H9 (cell line): ENCODE data around the gene AKR1B15. TPM values are rescaled to one million over a fixed set of nuclear protein-coding genes. Genes with fewer than 3 reads are reported as not detected.

Experiments used
- DNase-seq: peaks from one replicate; pipeline ENCODE4 v3.0.0-alpha.2; 2017
- H2AFZ ChIP-seq: one replicate; pipeline ENCODE4 v1.6.1; 2013; ENCODE audit warnings: mild to moderate bottlenecking, low read length, control low read depth, moderate library complexity
- H2AK5ac ChIP-seq: 2 replicates; pipeline ENCODE4 v1.6.1; 2013; ENCODE audit warnings: low read length, control low read depth, mixed read lengths; ENCODE audit not compliant: insufficient read length
- H2BK120ac ChIP-seq: one replicate; pipeline ENCODE4 v1.6.1; 2013; ENCODE audit warnings: low read depth, mild to moderate bottlenecking, low read length, control low read depth, inconsistent platforms; ENCODE audit not compliant: poor library complexity, severe bottlenecking
- H2BK12ac ChIP-seq: 2 replicates; pipeline ENCODE4 v1.6.1; 2013; ENCODE audit warnings: low read length, control low read depth, mixed read lengths, low read depth; ENCODE audit not compliant: insufficient read length
- H2BK15ac ChIP-seq: 2 replicates; pipeline ENCODE4 v1.6.1; 2013; ENCODE audit warnings: low read depth, low read length, control low read depth
- H2BK20ac ChIP-seq: one replicate; pipeline ENCODE4 v1.6.1; 2013; ENCODE audit warnings: low read depth, mild to moderate bottlenecking, low read length, control low read depth, inconsistent platforms; ENCODE audit not compliant: poor library complexity, severe bottlenecking
- H2BK5ac ChIP-seq: 2 replicates; pipeline ENCODE4 v1.6.1; 2013; ENCODE audit warnings: low read length, control low read depth, mixed read lengths; ENCODE audit not compliant: insufficient read length
- H3K14ac ChIP-seq: 2 replicates; pipeline ENCODE4 v1.6.1; 2013; ENCODE audit warnings: low read length, control low read depth; ENCODE audit not compliant: insufficient read depth
- H3K18ac ChIP-seq: 2 replicates; pipeline ENCODE4 v1.6.1; 2013; ENCODE audit warnings: low read depth, mild to moderate bottlenecking, mixed read lengths, low read length, control low read depth; ENCODE audit not compliant: insufficient read length
- H3K23ac ChIP-seq: 2 replicates; pipeline ENCODE4 v1.6.1; 2013; ENCODE audit warnings: low read length, control low read depth, mixed read lengths, low read depth; ENCODE audit not compliant: insufficient read length
- H3K23me2 ChIP-seq: 2 replicates; pipeline ENCODE4 v1.6.1; 2013; ENCODE audit warnings: low read depth, mild to moderate bottlenecking, mixed read lengths, low read length, control low read depth; ENCODE audit not compliant: insufficient read length, poor library complexity, severe bottlenecking
- H3K27ac ChIP-seq: 2 replicates; pipeline ENCODE4 v1.5.1; 2013; ENCODE audit warnings: low read length, control low read depth, mixed read lengths, low read depth; ENCODE audit not compliant: insufficient read length
- H3K27me3 ChIP-seq: 2 replicates; pipeline ENCODE4 v1.6.1; 2013; ENCODE audit warnings: low read length, control low read depth, inconsistent platforms; ENCODE audit not compliant: insufficient read depth
- H3K4ac ChIP-seq: 2 replicates; pipeline ENCODE4 v1.6.1; 2013; ENCODE audit warnings: low read depth, mild to moderate bottlenecking, control low read depth, inconsistent platforms, low read length, moderate library complexity
- H3K4me1 ChIP-seq: 2 replicates; pipeline ENCODE4 v1.6.1; 2013; ENCODE audit warnings: low read length, control low read depth, inconsistent platforms; ENCODE audit not compliant: insufficient read depth
- H3K4me2 ChIP-seq: 2 replicates; pipeline ENCODE4 v1.6.1; 2013; ENCODE audit warnings: low read length, control low read depth, mixed read lengths; ENCODE audit not compliant: insufficient read length, insufficient read depth
- H3K56ac ChIP-seq: 2 replicates; pipeline ENCODE4 v1.6.1; 2013; ENCODE audit warnings: low read depth, mild to moderate bottlenecking, mixed read lengths, low read length, control low read depth; ENCODE audit not compliant: insufficient read length
- H3K79me1 ChIP-seq: 2 replicates; pipeline ENCODE4 v1.6.1; 2013; ENCODE audit warnings: low read depth, mild to moderate bottlenecking, moderate library complexity, low read length, control low read depth, inconsistent platforms; ENCODE audit not compliant: insufficient read depth, poor library complexity, severe bottlenecking
- H3K79me2 ChIP-seq: 2 replicates; pipeline ENCODE4 v1.6.1; 2013; ENCODE audit warnings: low read length, control low read depth, inconsistent platforms; ENCODE audit not compliant: insufficient read depth
- H3K9ac ChIP-seq: 2 replicates; pipeline ENCODE4 v1.6.1; 2013; ENCODE audit warnings: low read length, control low read depth, mixed read lengths; ENCODE audit not compliant: insufficient read length; ENCODE audit errors: extremely low read depth
- H3K9me3 ChIP-seq: one replicate; pipeline ENCODE4 v1.6.1; 2013; ENCODE audit warnings: low read depth, low read length, inconsistent platforms; ENCODE audit not compliant: control insufficient read depth
- H3T11ph ChIP-seq: one replicate; pipeline ENCODE4 v1.6.1; 2013; ENCODE audit warnings: mild to moderate bottlenecking, low read length, control low read depth, inconsistent platforms
- H4K20me1 ChIP-seq: one replicate; pipeline ENCODE4 v1.6.1; 2013; ENCODE audit not compliant: control insufficient read depth, insufficient read length, insufficient read depth
- H4K5ac ChIP-seq: 2 replicates; pipeline ENCODE4 v1.6.1; 2013; ENCODE audit warnings: low read depth, mild to moderate bottlenecking, mixed read lengths, low read length, control low read depth; ENCODE audit not compliant: insufficient read length
- H4K8ac ChIP-seq: replicated peaks from 2 replicates; pipeline ENCODE4 v1.6.1; 2013; ENCODE audit warnings: low read length, control low read depth, mixed read lengths, low read depth; ENCODE audit not compliant: insufficient read length
- H4K91ac ChIP-seq: 2 replicates; pipeline ENCODE4 v1.6.1; 2013; ENCODE audit warnings: low read depth, mild to moderate bottlenecking, moderate library complexity, mixed read lengths, low read length, control low read depth; ENCODE audit not compliant: insufficient read length
- H3K27ac Mint-ChIP-seq, 3 experiments: 2 replicates in 2 of 3; 3 replicates in 1 of 3; pipeline ENCODE4 v1.8.0; 2020 to 2021; ENCODE audit warnings: mixed read lengths in 3 of 3, mild to moderate bottlenecking in 1 of 3, moderate library complexity in 1 of 3
- H3K27me3 Mint-ChIP-seq: 2 replicates; pipeline ENCODE4 v1.8.0; 2021; ENCODE audit warnings: low read depth, mild to moderate bottlenecking, moderate library complexity, mixed read lengths
- H3K36me3 Mint-ChIP-seq, 3 experiments: 2 replicates in 2 of 3; 3 replicates in 1 of 3; pipeline ENCODE4 v1.8.0; 2020 to 2021; ENCODE audit warnings: low read depth in 3 of 3, mixed read lengths in 3 of 3; ENCODE audit not compliant: insufficient read depth in 1 of 3
- H3K4me1 Mint-ChIP-seq, 2 experiments: 2 replicates each; pipeline ENCODE4 v1.8.0; 2020; ENCODE audit warnings: mixed read lengths in 2 of 2
- H3K4me3 Mint-ChIP-seq, 2 experiments: 2 replicates in 1 of 2; 3 replicates in 1 of 2; pipeline ENCODE4 v1.8.0; 2020 to 2021; ENCODE audit warnings: mild to moderate bottlenecking in 2 of 2, mixed read lengths in 2 of 2, moderate library complexity in 1 of 2
- H3K9me3 Mint-ChIP-seq, 2 experiments: 2 replicates in 1 of 2; 3 replicates in 1 of 2; pipeline ENCODE4 v1.8.0; 2020; ENCODE audit warnings: mild to moderate bottlenecking in 2 of 2, mixed read lengths in 2 of 2, moderate library complexity in 1 of 2
- WGBS: extraction: QIAGEN DNeasy Blood & Tissue Kit; methylation state at CpG from one replicate; pipeline ENCODE4 v1.1.7; 2013; ENCODE audit warnings: missing lambda C conversion rate, low lambda C conversion rate, mixed read lengths; ENCODE audit not compliant: insufficient read length; ENCODE audit errors: extremely low coverage; 5-methylcytosine and 5-hydroxymethylcytosine counted together
- total RNA-seq: library from RNA; stranded (reverse); gene quantifications from 2 replicates; pipeline ENCODE4 v1.2.1, GENCODE V29; 2021
- TF ChIP-seq, protein P1 (sequence below): fragments of 200-600 bp; sonication (generic); conservative IDR thresholded peaks from 3 replicates; pipeline ENCODE4 v1.8.0; 2021; ENCODE audit warnings: antibody characterized with exemption, mild to moderate bottlenecking

The AKR1B15 gene
- total RNA-seq, 1 experiment from 2014 or later: not detected

DNA sequence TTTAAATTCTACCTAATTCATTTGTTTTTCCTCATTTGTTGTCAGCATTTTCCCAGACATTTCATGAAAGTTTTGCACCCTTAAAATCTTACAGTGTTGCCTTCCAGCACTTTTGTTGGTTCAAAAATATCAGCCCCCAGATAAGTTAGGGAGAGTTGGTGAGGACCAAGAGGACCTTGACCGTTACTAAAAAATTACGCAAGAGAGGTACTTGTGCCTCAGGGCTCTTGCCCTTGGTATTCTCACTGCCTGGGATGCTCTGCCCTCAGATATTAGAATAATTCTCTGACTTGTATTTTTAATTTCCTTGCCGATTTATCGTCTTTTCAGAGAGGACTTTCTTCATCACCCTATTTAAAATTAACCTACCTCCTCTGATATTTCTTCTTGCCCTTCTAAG lies 3.5 kb upstream of the AKR1B15 start:
- Mint-ChIP-seq H3K36me3 (no peaks in the 10 kb centered on the region), H3K4me3 (no peak overlapping the region), H3K27me3 (peaks cover 10% of the 10 kb centered on the region), H3K27ac (no peak overlapping the region), H3K9me3 (no peaks in the 10 kb centered on the region; a peak in 1 of 5 replicates), H3K4me1 (peaks cover 36 to 45% of the 10 kb centered on the region in 2 experiments)
- no peak overlapping the region for H3K23ac ChIP-seq
- H3K4ac ChIP-seq: no peak overlapping the region
- no CpG with 5 or more reads among the region's 4 CpGs for WGBS
- no peaks in the 10 kb centered on the region for H3K79me2 ChIP-seq
- no peak overlapping the region for H2BK5ac ChIP-seq
- H2AK5ac ChIP-seq: no peak overlapping the region
- H3K4me2 ChIP-seq: no peak overlapping the region
- no peak overlapping the region for H4K8ac ChIP-seq
- no peaks in the 10 kb centered on the region for H3K27me3 ChIP-seq
- no peak overlapping the region for H2AFZ ChIP-seq
- H2BK15ac ChIP-seq: no peak overlapping the region
- H3K23me2 ChIP-seq: peaks cover 4% of the 10 kb centered on the region
- H3T11ph ChIP-seq: no peak overlapping the region
- H3K4me1 ChIP-seq: peaks cover 7% of the 10 kb centered on the region; the same call in 1 of the 2 replicates
- H3K9ac ChIP-seq: no peak overlapping the region
- H3K18ac ChIP-seq: no peak overlapping the region
- no peaks in the 10 kb centered on the region for H4K20me1 ChIP-seq
- H3K9me3 ChIP-seq: no peaks in the 10 kb centered on the region
- H2BK120ac ChIP-seq: no peak overlapping the region
- H3K14ac ChIP-seq: no peak overlapping the region
- no peak overlapping the region for H4K91ac ChIP-seq
- TF ChIP-seq, protein P1, sequence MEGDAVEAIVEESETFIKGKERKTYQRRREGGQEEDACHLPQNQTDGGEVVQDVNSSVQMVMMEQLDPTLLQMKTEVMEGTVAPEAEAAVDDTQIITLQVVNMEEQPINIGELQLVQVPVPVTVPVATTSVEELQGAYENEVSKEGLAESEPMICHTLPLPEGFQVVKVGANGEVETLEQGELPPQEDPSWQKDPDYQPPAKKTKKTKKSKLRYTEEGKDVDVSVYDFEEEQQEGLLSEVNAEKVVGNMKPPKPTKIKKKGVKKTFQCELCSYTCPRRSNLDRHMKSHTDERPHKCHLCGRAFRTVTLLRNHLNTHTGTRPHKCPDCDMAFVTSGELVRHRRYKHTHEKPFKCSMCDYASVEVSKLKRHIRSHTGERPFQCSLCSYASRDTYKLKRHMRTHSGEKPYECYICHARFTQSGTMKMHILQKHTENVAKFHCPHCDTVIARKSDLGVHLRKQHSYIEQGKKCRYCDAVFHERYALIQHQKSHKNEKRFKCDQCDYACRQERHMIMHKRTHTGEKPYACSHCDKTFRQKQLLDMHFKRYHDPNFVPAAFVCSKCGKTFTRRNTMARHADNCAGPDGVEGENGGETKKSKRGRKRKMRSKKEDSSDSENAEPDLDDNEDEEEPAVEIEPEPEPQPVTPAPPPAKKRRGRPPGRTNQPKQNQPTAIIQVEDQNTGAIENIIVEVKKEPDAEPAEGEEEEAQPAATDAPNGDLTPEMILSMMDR: no peak
- no peak for DNase-seq
- no peak overlapping the region for H2BK12ac ChIP-seq
- H3K56ac ChIP-seq: no peak overlapping the region
- no peak overlapping the region for H2BK20ac ChIP-seq
- H3K27ac ChIP-seq: no peak overlapping the region
- no peaks in the 10 kb centered on the region for H3K79me1 ChIP-seq
- no peak overlapping the region for H4K5ac ChIP-seq
